ENCODE data around the gene REEP5. TPM values are rescaled to one million over a fixed set of nuclear protein-coding genes. Genes with fewer than 3 reads are reported as not detected.
"Not testable (repeated sequence)": the region's sequence is repeated elsewhere in the genome, so short reads cannot be mapped to it uniquely, and the experiment has no call there.

Gene REEP5
- polyA plus RNA-seq, 1 of the 3 experiments (the other 2 are of a cell fraction) = 124 TPM

DNA sequence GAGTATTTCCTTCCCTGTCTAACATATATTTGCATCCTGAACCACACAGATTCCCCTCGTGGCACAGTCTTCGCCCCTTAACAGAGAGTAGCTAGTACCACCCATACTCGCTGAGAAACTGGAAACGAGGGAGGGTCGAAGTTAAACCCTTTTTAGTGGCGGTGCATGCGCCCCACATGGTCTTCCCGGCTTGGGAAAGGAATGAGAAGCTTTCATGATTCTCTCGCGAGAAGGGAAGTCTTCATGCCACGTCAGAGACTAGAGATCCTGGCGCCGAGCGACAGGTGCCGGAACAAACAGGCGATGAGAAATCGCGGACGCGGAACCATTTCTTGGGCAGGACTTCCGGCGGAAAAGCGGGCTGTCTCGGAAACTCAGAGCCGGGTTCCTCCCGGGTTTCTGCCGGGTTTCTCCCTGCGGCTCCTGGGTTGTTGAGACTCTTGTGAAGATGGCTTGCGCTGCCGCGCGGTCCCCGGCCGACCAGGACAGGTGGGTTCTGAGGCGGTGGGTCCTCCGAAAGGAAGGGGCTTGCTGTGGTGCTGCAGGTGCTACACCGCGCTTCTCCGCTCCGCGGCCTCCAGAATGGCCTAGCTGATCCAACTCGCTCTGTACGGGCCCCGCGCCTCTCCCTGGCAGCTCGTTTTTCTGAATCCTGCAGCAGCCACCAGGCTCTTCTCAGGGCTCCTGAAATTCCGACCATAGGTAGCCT, 60.9 kb downstream of the REEP5 start, which contains the start of gene SRP19 (continued):
- TF ChIP-seq, protein P1, sequence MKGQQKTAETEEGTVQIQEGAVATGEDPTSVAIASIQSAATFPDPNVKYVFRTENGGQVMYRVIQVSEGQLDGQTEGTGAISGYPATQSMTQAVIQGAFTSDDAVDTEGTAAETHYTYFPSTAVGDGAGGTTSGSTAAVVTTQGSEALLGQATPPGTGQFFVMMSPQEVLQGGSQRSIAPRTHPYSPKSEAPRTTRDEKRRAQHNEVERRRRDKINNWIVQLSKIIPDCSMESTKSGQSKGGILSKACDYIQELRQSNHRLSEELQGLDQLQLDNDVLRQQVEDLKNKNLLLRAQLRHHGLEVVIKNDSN (IDR thresholded peaks at IDR 0.05; ENCODE audit: borderline replicate concordance, low read depth) = no peak
- TF ChIP-seq FOXM1 (IDR thresholded peaks at IDR 0.05; ENCODE audit: low read depth) (0 out of 2 replicates have a peak, but pooled peaks have one; percentile 25), RFX5 (IDR thresholded peaks at IDR 0.05; ENCODE audit: low read length) (no peak), CHD2 (IDR thresholded peaks at IDR 0.05; ENCODE audit: low read length, partially characterized antibody) (peak; percentile 100), NFIC (IDR thresholded peaks at IDR 0.05; ENCODE audit: borderline replicate concordance) (no peak; the same call in 1 of the 2 replicates), GABPA (IDR thresholded peaks at IDR 0.05; ENCODE audit: low read depth) (peak; percentile 95), TAF1 (IDR thresholded peaks at IDR 0.05; ENCODE audit: borderline replicate concordance, low read depth, low read length) (peak; percentile 74), MAX (IDR thresholded peaks at IDR 0.05; ENCODE audit: low read depth) (peak; percentile 99), RAD21 (IDR thresholded peaks at IDR 0.05; ENCODE audit: low read length) (no peak), ELF1 (IDR thresholded peaks at IDR 0.05) (peak; percentile 81), SIN3A (IDR thresholded peaks at IDR 0.05; ENCODE audit: borderline replicate concordance, low read depth, low read length) (no peak), TEAD4 (IDR thresholded peaks at IDR 0.05; ENCODE audit: borderline replicate concordance, insufficient read depth) (no peak), IRF3 (IDR thresholded peaks at IDR 0.05; ENCODE audit: low read depth, low read length) (0 out of 2 replicates have a peak, but pooled peaks have one; percentile 46), EZH2phosphoT487 (IDR thresholded peaks at IDR 0.05; ENCODE audit: borderline replicate concordance, low read depth) (no peak), JUND (IDR thresholded peaks at IDR 0.05) (no peak), POLR2AphosphoS5 (IDR thresholded peaks at IDR 0.05; ENCODE audit: low read depth, low read length) (peak; percentile 84), MEF2A (IDR thresholded peaks at IDR 0.05; ENCODE audit: borderline replicate concordance, low read depth) (no peak), NRF1 (IDR thresholded peaks at IDR 0.05; ENCODE audit: low read depth, low read length) (no peak), ZBTB33 (IDR thresholded peaks at IDR 0.05; ENCODE audit: borderline replicate concordance, low read depth) (peak; percentile 98), RXRA (IDR thresholded peaks at IDR 0.05; ENCODE audit: borderline replicate concordance, low read depth) (no peak)
- TF ChIP-seq, protein P2, sequence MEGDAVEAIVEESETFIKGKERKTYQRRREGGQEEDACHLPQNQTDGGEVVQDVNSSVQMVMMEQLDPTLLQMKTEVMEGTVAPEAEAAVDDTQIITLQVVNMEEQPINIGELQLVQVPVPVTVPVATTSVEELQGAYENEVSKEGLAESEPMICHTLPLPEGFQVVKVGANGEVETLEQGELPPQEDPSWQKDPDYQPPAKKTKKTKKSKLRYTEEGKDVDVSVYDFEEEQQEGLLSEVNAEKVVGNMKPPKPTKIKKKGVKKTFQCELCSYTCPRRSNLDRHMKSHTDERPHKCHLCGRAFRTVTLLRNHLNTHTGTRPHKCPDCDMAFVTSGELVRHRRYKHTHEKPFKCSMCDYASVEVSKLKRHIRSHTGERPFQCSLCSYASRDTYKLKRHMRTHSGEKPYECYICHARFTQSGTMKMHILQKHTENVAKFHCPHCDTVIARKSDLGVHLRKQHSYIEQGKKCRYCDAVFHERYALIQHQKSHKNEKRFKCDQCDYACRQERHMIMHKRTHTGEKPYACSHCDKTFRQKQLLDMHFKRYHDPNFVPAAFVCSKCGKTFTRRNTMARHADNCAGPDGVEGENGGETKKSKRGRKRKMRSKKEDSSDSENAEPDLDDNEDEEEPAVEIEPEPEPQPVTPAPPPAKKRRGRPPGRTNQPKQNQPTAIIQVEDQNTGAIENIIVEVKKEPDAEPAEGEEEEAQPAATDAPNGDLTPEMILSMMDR (IDR thresholded peaks at IDR 0.05) = no peak
- TF ChIP-seq, protein P3, sequence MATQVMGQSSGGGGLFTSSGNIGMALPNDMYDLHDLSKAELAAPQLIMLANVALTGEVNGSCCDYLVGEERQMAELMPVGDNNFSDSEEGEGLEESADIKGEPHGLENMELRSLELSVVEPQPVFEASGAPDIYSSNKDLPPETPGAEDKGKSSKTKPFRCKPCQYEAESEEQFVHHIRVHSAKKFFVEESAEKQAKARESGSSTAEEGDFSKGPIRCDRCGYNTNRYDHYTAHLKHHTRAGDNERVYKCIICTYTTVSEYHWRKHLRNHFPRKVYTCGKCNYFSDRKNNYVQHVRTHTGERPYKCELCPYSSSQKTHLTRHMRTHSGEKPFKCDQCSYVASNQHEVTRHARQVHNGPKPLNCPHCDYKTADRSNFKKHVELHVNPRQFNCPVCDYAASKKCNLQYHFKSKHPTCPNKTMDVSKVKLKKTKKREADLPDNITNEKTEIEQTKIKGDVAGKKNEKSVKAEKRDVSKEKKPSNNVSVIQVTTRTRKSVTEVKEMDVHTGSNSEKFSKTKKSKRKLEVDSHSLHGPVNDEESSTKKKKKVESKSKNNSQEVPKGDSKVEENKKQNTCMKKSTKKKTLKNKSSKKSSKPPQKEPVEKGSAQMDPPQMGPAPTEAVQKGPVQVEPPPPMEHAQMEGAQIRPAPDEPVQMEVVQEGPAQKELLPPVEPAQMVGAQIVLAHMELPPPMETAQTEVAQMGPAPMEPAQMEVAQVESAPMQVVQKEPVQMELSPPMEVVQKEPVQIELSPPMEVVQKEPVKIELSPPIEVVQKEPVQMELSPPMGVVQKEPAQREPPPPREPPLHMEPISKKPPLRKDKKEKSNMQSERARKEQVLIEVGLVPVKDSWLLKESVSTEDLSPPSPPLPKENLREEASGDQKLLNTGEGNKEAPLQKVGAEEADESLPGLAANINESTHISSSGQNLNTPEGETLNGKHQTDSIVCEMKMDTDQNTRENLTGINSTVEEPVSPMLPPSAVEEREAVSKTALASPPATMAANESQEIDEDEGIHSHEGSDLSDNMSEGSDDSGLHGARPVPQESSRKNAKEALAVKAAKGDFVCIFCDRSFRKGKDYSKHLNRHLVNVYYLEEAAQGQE (IDR thresholded peaks at IDR 0.05; ENCODE audit: low read depth, low read length) = peak; percentile 5; the same call in 1 of the 2 replicates

DNA sequence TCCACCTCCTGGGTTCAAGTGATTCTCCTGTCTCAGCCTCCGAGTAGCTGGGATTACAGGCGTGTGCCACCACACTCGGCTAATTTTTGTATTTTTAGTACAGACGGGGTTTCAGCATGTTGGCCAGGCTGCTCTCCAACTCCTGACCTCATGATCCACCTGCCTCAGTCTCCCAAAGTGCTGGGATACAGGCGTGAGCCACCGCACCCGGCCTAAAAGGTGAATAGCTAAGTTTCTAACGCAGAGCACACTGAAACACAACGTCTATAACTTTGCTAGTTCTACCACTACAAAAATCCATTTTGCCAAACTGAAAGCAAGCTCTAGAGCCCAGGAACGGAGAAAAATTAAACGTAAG, 61.5 kb downstream of the REEP5 start:
- Histone ChIP-seq H3K4me3 (ENCODE audit: low read depth in 2 of 2, low read length in 1 of 2) (peak overlapping the region; percentile 91 to 96), H3K9ac (peak overlapping the region; percentile 91), H4K20me1 (ENCODE audit: insufficient read depth) (peaks cover 17% of the 10 kb centered on the region), H3K27ac (ENCODE audit: low read depth in 2 of 2, low read length in 1 of 2) (peak overlapping the region; percentile 84 to 86), H3K36me3 (replicated peaks in 1 of 2; ENCODE audit: control insufficient read depth in 1 of 2, insufficient read depth in 2 of 2, low read length in 1 of 2) (peaks cover 28% of the 10 kb centered on the region in 2 experiments), H3K79me2 (ENCODE audit: insufficient read depth) (peaks cover 45% of the 10 kb centered on the region), H3K4me1 (ENCODE audit: control insufficient read depth in 1 of 2, insufficient read depth in 2 of 2, low read depth in 1 of 2, low read length in 1 of 2) (peaks cover 18 to 22% of the 10 kb centered on the region in 2 experiments; a peak in 3 of 4 replicates), H3K4me2 (peak overlapping the region; percentile 82), H2AFZ (ENCODE audit: low read depth) (peak overlapping the region; percentile 100)
- ChIA-PET CTCF (interaction anchor here (0.9 to 3.5 kb wide), 3 partner anchors 10 to 135 kb away, joined by 3 to 22 read pairs (median 3); no protein-coding TSS in a partner anchor), POLR2A (interaction anchor here (1.2 to 1.8 kb wide), 5 partner anchors 12 to 123 kb away, joined by 3 to 14 read pairs (median 5); partner anchors contain the start of genes APC, DCP2 and REEP5)
- H3K9me3 ChIP-seq; H3K9me2 ChIP-seq; H3F3A ChIP-seq (replicated peaks; ENCODE audit: insufficient read depth); DNase-seq; H3K27me3 ChIP-seq (ENCODE audit: insufficient read depth): not testable (repeated sequence)
- 77% methylated on average over 11 of the region's 11 CpGs for WGBS (ENCODE audit: low lambda C conversion rate)

All from SK-N-SH (cell line).